Liver (tissue), 9 donors: ENCODE measurements around the gene OR8B4. TPM values are rescaled to one million over a fixed set of nuclear protein-coding genes. Genes with fewer than 3 reads are reported as not detected.

Source experiments
- DNase-seq: peaks from one replicate; pipeline ENCODE4 v3.0.0-alpha.2; 2017; ENCODE audit warnings: low spot score
- H3K27ac ChIP-seq, 2 donors: one replicate each; pipeline ENCODE4 v1.7.0; 2013; ENCODE audit warnings: inconsistent platforms in 2 of 2, low read length in 2 of 2, control low read depth in 1 of 2, low read depth in 1 of 2, mild to moderate bottlenecking in 1 of 2
- H3K27me3 ChIP-seq, 4 donors: one replicate each; pipeline versions ENCODE4 v1.6.1 to v1.7.0; 2013; ENCODE audit warnings: low read length in 3 of 4, inconsistent platforms in 1 of 4, mild to moderate bottlenecking in 1 of 4, moderate library complexity in 1 of 4; ENCODE audit not compliant: control insufficient read depth in 4 of 4, insufficient read depth in 4 of 4
- H3K36me3 ChIP-seq, 4 donors: one replicate each; pipeline versions ENCODE4 v1.6.1 to v1.7.0; 2013; ENCODE audit warnings: low read length in 3 of 4, mild to moderate bottlenecking in 3 of 4, low read depth in 1 of 4, moderate library complexity in 1 of 4; ENCODE audit not compliant: control insufficient read depth in 4 of 4, insufficient read depth in 3 of 4
- H3K4me1 ChIP-seq, 4 donors: one replicate each; pipeline versions ENCODE4 v1.6.1 to v1.7.0; 2013; ENCODE audit warnings: low read length in 3 of 4, mild to moderate bottlenecking in 3 of 4, moderate library complexity in 1 of 4; ENCODE audit not compliant: control insufficient read depth in 4 of 4, insufficient read depth in 4 of 4
- H3K4me3 ChIP-seq, 3 donors: one replicate each; pipeline versions ENCODE4 v1.6.1 to v1.7.0; 2013; ENCODE audit warnings: low read length in 3 of 3, control low read depth in 1 of 3, low read depth in 1 of 3, mild to moderate bottlenecking in 1 of 3
- H3K9ac ChIP-seq, 2 donors: one replicate each; pipeline ENCODE4 v1.7.0; 2013; ENCODE audit warnings: low read length in 2 of 2, mild to moderate bottlenecking in 2 of 2, moderate library complexity in 2 of 2, control low read depth in 1 of 2, low read depth in 1 of 2
- H3K9me3 ChIP-seq, 4 donors: one replicate each; pipeline versions ENCODE4 v1.6.1 to v1.7.0; 2013; ENCODE audit warnings: low read length in 3 of 4; ENCODE audit not compliant: control insufficient read depth in 4 of 4
- ATF3 ChIP-seq: IDR thresholded peaks from 2 replicates; pipeline ENCODE4 v1.6.1; 2016; ENCODE audit warnings: antibody characterized with exemption
- FOXA1 ChIP-seq: IDR thresholded peaks from 2 replicates; pipeline ENCODE4 v1.6.1; 2016; ENCODE audit warnings: antibody characterized with exemption
- GABPA ChIP-seq, 2 donors: IDR thresholded peaks in 1 of 2; conservative IDR thresholded peaks in 1 of 2; 2 replicates each; pipeline ENCODE4 v1.6.1; 2016; ENCODE audit warnings: antibody characterized with exemption in 2 of 2, mild to moderate bottlenecking in 1 of 2, moderate library complexity in 1 of 2
- HNF4A ChIP-seq, 2 donors: conservative IDR thresholded peaks; 2 replicates each; pipeline ENCODE4 v1.6.1; 2016; ENCODE audit warnings: antibody characterized with exemption in 2 of 2, mild to moderate bottlenecking in 2 of 2
- JUND ChIP-seq, 2 donors: IDR thresholded peaks; 2 replicates each; pipeline ENCODE4 v1.6.1; 2016; ENCODE audit warnings: antibody characterized with exemption in 2 of 2
- NR2F2 ChIP-seq: IDR thresholded peaks from 2 replicates; pipeline ENCODE4 v1.6.1; 2016; ENCODE audit warnings: antibody characterized with exemption
- RAD21 ChIP-seq, 2 donors: IDR thresholded peaks; 2 replicates each; pipeline ENCODE4 v1.6.1; 2016; ENCODE audit warnings: antibody characterized with exemption in 2 of 2, mild to moderate bottlenecking in 2 of 2
- RXRA ChIP-seq, 2 donors: IDR thresholded peaks; 2 replicates each; pipeline ENCODE4 v1.6.1; 2017 to 2018; ENCODE audit warnings: antibody characterized with exemption in 2 of 2, mild to moderate bottlenecking in 1 of 2
- TAF1 ChIP-seq: conservative IDR thresholded peaks from 2 replicates; pipeline ENCODE4 v1.6.1; 2016; ENCODE audit warnings: antibody characterized with exemption, mild to moderate bottlenecking
- YY1 ChIP-seq: IDR thresholded peaks from 2 replicates; pipeline ENCODE4 v1.6.1; 2016; ENCODE audit warnings: antibody characterized with exemption, mild to moderate bottlenecking
- WGBS: extraction: QIAGEN DNeasy Blood & Tissue Kit; methylation state at CpG from one replicate; pipeline ENCODE4 v1.1.7; 2013; 5-methylcytosine and 5-hydroxymethylcytosine counted together
- polyA plus RNA-seq, 2 donors: library from polyadenylated mRNA; stranded (reverse) in 1 of 2; unstranded in 1 of 2; fragments of 200-250 nt in 1 of 2; fragments of >200 nt in 1 of 2; fragmentation: Nextera tagmentation in 1 of 2; extraction: Ambion mirVana in 1 of 2; gene quantifications; one replicate each; pipeline versions ENCODE4 v1.2.1 to v1.2.3, GENCODE V29; 2013 to 2015
- total RNA-seq, 2 donors: library from RNA; depleted of rRNA; stranded (reverse); fragments of >200 nt; gene quantifications; one replicate each; pipeline ENCODE4 v1.2.3, GENCODE V29; 2014
- TF ChIP-seq, protein P1 (sequence below): IDR thresholded peaks from 2 replicates; pipeline ENCODE4 v1.6.1; 2016; ENCODE audit warnings: antibody characterized with exemption
- TF ChIP-seq, protein P2 (sequence below): IDR thresholded peaks from 2 replicates; pipeline ENCODE4 v1.6.1; 2016; ENCODE audit warnings: antibody characterized with exemption
- TF ChIP-seq, protein P3 (sequence below): IDR thresholded peaks from 2 replicates; pipeline ENCODE4 v1.6.1; 2016; ENCODE audit warnings: antibody characterized with exemption, mild to moderate bottlenecking
- donor health status: healthy.
- donor health status: healthy.
- donor health status: healthy.
- donor health status: healthy.
- donor health status: healthy.

The OR8B4 gene
- total and polyA plus RNA-seq, 4 donors: not detected

DNA sequence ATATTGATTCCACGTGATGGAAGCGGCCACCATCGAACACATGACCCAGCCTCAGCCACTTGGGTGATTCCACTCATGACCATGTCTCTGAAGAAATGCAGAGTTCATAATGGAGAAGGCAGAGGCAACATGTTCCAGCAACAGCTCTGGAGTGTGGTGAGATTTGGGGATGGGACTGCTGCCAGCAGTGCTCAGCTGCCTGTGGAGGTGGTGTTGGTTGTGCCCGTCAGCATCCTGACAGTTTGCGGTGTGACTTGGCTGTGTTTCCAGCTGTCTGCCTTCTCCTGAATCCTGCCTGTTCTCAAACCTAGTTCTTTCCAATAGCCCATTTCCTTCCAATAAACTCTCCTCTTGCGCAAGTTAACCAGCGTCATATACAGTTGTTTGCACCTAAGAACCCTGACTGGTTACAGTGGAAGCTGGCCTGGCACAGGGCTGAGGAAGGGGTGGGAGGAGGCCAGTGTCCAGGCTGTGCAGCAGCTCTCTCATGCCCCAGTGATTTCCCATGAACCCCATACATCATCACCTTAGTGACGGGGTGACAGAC, 42.8 kb upstream of the OR8B4 start:
- H3K36me3 ChIP-seq: no peaks in the 10 kb centered on the region
- DNase-seq: no peak
- no peak overlapping the region for H3K27ac ChIP-seq
- no peak for TF ChIP-seq NR2F2
- no peak overlapping the region for H3K4me3 ChIP-seq
- no peak overlapping the region for H3K9ac ChIP-seq
- peaks cover 0 to 10% (median 0%) of the 10 kb centered on the region in 4 donors for H3K27me3 ChIP-seq
- H3K9me3 ChIP-seq: no peaks in the 10 kb centered on the region
- H3K4me1 ChIP-seq: no peaks in the 10 kb centered on the region
- WGBS: 72% methylated on average over 8 of the region's 8 CpGs

GRCh38 chr11:124465368-124465767, 40.7 kb upstream of the OR8B4 start:
- WGBS: 75% methylated on average over 4 of the region's 4 CpGs
- Histone ChIP-seq H3K36me3 (no peaks in the 10 kb centered on the region), H3K9ac (no peak overlapping the region), H3K27me3 (peaks cover 0 to 15% (median 0%) of the 10 kb centered on the region in 4 donors), H3K4me3 (no peak overlapping the region), H3K4me1 (no peaks in the 10 kb centered on the region), H3K9me3 (no peaks in the 10 kb centered on the region), H3K27ac (no peak overlapping the region)
- no peak for DNase-seq
- no peak for TF ChIP-seq GABPA (IDR thresholded peaks at IDR 0.05 in 1 of 2, conservative IDR thresholded peaks at IDR 0.05 in 1 of 2)
- no peak for TF ChIP-seq RAD21 (IDR thresholded peaks at IDR 0.05)
- TF ChIP-seq, protein P1, sequence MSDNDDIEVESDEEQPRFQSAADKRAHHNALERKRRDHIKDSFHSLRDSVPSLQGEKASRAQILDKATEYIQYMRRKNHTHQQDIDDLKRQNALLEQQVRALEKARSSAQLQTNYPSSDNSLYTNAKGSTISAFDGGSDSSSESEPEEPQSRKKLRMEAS: no peak
- TF ChIP-seq ATF3: no peak

DNA sequence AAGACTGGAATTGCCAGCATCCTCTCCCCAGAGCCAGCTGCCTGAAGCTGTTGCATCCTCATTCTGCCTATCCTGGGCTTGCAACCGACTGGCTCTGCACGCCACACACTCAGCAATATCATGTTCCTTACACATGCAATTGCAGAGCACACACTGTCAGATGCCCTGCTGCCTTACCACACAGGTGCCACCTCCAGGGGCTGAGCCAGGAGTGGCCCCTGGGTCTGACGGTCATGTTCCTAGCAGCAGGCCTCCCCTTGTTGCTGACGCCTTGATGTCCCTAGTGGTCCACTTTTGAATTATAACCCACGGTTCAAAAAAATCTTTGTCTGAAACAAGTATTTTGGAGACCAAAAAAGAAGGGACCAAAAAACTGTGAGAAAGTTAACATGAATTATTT, 39.3 kb upstream of the OR8B4 start:
- peaks cover 0 to 1% (median 0%) of the 10 kb centered on the region in 4 donors for H3K9me3 ChIP-seq
- H3K27ac ChIP-seq: no peak overlapping the region
- WGBS: 76% methylated on average over 5 of the region's 5 CpGs
- peaks cover 0 to 15% (median 0%) of the 10 kb centered on the region in 4 donors for H3K27me3 ChIP-seq
- H3K4me1 ChIP-seq: no peaks in the 10 kb centered on the region
- H3K9ac ChIP-seq: no peak overlapping the region
- no peak for TF ChIP-seq YY1
- TF ChIP-seq HNF4A (conservative IDR thresholded peaks at IDR 0.05): no peak
- TF ChIP-seq GABPA (IDR thresholded peaks at IDR 0.05 in 1 of 2, conservative IDR thresholded peaks at IDR 0.05 in 1 of 2): no peak
- TF ChIP-seq, protein P1: no peak
- TF ChIP-seq, protein P2, sequence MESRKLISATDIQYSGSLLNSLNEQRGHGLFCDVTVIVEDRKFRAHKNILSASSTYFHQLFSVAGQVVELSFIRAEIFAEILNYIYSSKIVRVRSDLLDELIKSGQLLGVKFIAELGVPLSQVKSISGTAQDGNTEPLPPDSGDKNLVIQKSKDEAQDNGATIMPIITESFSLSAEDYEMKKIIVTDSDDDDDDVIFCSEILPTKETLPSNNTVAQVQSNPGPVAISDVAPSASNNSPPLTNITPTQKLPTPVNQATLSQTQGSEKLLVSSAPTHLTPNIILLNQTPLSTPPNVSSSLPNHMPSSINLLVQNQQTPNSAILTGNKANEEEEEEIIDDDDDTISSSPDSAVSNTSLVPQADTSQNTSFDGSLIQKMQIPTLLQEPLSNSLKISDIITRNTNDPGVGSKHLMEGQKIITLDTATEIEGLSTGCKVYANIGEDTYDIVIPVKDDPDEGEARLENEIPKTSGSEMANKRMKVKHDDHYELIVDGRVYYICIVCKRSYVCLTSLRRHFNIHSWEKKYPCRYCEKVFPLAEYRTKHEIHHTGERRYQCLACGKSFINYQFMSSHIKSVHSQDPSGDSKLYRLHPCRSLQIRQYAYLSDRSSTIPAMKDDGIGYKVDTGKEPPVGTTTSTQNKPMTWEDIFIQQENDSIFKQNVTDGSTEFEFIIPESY: no peak
- no peak for TF ChIP-seq JUND (IDR thresholded peaks at IDR 0.05)
- no peak for TF ChIP-seq TAF1
- TF ChIP-seq NR2F2: no peak
- no peak for TF ChIP-seq RXRA (IDR thresholded peaks at IDR 0.05)
- no peak for TF ChIP-seq ATF3
- TF ChIP-seq FOXA1: no peak
- TF ChIP-seq, protein P3, sequence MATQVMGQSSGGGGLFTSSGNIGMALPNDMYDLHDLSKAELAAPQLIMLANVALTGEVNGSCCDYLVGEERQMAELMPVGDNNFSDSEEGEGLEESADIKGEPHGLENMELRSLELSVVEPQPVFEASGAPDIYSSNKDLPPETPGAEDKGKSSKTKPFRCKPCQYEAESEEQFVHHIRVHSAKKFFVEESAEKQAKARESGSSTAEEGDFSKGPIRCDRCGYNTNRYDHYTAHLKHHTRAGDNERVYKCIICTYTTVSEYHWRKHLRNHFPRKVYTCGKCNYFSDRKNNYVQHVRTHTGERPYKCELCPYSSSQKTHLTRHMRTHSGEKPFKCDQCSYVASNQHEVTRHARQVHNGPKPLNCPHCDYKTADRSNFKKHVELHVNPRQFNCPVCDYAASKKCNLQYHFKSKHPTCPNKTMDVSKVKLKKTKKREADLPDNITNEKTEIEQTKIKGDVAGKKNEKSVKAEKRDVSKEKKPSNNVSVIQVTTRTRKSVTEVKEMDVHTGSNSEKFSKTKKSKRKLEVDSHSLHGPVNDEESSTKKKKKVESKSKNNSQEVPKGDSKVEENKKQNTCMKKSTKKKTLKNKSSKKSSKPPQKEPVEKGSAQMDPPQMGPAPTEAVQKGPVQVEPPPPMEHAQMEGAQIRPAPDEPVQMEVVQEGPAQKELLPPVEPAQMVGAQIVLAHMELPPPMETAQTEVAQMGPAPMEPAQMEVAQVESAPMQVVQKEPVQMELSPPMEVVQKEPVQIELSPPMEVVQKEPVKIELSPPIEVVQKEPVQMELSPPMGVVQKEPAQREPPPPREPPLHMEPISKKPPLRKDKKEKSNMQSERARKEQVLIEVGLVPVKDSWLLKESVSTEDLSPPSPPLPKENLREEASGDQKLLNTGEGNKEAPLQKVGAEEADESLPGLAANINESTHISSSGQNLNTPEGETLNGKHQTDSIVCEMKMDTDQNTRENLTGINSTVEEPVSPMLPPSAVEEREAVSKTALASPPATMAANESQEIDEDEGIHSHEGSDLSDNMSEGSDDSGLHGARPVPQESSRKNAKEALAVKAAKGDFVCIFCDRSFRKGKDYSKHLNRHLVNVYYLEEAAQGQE: no peak
- H3K36me3 ChIP-seq: no peaks in the 10 kb centered on the region
- no peak for DNase-seq
- H3K4me3 ChIP-seq: no peak overlapping the region
